SU-DHL-6 (cell line): Measurements from ENCODE around the gene YIPF1.

Source experiments
- CTCF ChIP-seq: fragments of 200-600 bp; sonication (generic); IDR thresholded peaks from one replicate; pipeline ENCODE4 v1.5.1; 2017; ENCODE audit warnings: antibody characterized with exemption, mild to moderate bottlenecking, low read length, moderate library complexity; ENCODE audit not compliant: insufficient read depth, poor library complexity, severe bottlenecking
- EZH2phosphoT487 ChIP-seq: fragments of 200-600 bp; sonication (generic), shearing (Covaris generic); conservative IDR thresholded peaks from 2 replicates; pipeline ENCODE4 v1.6.1; 2018; ENCODE audit warnings: mild to moderate bottlenecking, antibody characterized with exemption, low read length, moderate library complexity, mixed read lengths

GRCh38 chr1:53892911-53893310, 3.3 kb upstream of the YIPF1 start:
- TF ChIP-seq CTCF: no peak
- TF ChIP-seq EZH2phosphoT487: no peak
